NOMO-1 (cell line): ENCODE results near the gene IL17RB.

Source experiments
- DNase-seq, 2 experiments: peaks; one replicate each; lab custom pipeline; 2025; ENCODE audit not compliant: unreplicated experiment in 2 of 2; lab: John Stamatoyannopoulos, UW

The IL17RB gene

GRCh38 chr3:53826048-53826447 lies 20.3 kb upstream of the IL17RB start:
- no peak for DNase-seq

GRCh38 chr3:53828581-53828980 lies 17.8 kb upstream of the IL17RB start:
- no peak for DNase-seq

GRCh38 chr3:53829605-53830004 lies 16.8 kb upstream of the IL17RB start:
- DNase-seq, result no peak

DNA sequence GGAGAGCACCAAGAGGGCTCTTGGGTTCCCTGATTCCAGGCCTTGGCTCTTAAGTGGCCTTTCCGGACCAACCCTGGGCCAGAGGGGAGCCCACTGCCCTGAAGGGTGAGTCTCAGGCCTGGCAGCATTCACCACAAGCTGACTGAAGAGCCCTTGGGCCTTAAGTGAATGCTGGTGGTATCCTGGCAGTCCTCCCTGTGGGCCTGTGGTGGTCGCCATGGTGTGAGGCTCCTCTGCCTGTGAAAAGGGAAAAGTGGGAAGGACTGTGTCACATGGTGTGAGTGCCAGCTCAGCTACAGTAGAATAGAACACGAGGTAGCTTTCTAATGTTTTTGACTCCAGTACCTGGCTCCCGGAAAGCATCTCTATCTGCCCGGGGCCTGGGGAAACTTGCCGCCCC lies 15.4 kb upstream of the IL17RB start:
- DNase-seq, result no peak

DNA sequence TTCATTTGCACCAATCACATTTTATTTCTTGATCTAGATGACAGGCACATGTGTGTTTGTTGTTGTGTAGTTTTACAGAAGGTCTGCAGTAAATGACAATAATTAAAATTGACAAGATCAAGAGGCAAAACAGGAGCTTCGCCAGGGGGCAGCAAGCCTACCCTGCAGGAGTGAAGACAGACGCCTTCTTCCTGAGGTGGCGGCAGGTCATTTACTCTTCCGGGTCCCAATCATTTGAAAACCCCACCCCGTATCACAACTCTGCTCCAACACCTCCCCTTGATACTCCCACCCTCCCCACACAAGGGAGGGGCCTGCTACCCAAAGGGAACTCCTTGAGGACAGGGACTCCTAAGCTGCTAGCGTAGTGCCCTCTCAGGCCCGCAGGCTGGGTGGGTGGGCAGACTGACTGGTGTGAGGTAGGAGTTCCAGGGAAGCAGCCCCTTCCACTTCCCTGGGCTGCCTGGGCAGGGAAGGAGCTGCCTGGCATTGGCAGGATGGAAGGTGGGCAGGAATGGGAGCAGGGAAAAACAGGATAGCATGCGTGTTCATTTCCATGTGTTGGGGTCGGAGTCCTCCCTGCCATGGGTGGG lies 13.2 kb upstream of the IL17RB start:
- no peak for DNase-seq

DNA sequence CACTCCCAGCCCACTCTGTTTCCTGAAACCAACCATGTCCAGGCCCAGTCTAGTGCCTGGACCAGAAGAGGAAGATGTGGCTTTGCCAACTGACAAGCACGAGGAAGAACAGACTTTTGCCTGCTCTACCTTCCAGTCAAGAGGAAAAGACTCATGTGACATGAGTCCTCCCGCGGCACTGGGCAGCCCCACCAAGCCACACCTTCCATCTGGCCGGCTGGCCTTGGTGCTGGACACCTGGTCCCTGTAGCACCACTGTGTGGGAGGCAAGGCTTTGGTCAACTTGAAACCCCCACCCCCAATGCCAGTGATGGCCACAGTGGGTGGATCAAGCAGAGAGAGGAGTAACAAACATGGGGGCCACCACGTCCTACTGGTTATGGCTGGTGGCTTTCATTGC lies 12.7 kb upstream of the IL17RB start:
- DNase-seq, result no peak

DNA sequence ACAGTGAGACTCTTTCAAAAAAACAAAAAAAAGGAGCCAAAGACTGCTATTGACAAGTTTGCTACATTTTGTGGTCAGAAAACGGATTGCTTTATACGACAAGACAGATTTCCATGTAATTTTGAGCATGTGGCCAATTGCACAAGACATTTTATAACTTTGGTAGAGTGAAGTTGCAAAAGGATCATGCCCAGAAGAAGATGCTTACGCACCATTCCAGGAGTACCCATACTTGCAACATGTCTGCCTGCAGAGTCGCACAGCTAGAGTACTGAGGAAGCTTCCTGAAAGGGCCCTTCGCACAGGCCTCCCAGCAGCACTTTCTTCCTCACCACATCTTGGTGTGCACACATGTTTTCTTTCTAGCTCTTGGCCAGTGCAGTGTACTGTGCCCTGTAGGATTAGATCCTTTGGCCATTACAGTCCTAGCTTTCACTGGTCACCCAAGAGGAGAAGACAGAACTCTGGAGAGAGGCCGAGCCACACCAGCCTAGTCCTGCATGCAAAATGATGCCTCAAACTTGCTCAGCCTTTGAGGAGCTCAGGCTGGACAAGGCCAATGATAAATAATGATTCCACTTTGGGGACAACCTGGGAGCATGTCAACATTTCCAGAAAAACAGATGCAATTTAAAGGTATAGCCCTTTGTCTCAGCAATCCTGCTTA lies 11.8 kb upstream of the IL17RB start:
- peak; percentile 84 to 90 for DNase-seq

DNA sequence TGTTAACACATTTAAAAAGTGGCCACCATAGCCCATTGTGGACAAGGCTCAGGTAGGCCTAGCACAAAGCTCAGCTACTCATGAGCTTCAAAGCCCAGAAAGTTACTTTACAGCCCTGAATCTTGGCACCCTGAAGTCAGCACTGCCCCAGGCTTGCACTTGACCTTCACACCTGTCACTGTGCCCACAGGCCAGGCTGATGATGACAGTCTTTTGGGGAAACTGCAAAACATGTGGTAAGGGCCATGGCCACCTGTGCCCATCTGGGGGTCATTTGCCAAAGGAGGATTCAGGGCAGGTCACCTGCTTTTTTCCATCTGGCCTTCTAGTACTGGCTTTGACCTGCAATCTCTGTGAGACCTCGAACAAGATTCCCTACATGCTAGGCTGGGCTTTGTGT lies 11.1 kb upstream of the IL17RB start:
- no peak for DNase-seq

GRCh38 chr3:53836084-53836872 lies 10.1 kb upstream of the IL17RB start:
- no peak for DNase-seq

GRCh38 chr3:53837331-53837730 lies 9.0 kb upstream of the IL17RB start:
- no peak for DNase-seq

- DNase-seq, result no peak
Observed at GRCh38 chr3:53841296-53841695, 5.1 kb upstream of the IL17RB start.

GRCh38 chr3:53842436-53843194 lies 3.8 kb upstream of the IL17RB start:
- no peak for DNase-seq

- no peak for DNase-seq
Observed at GRCh38 chr3:53843195-53844177, 2.9 kb upstream of the IL17RB start.

GRCh38 chr3:53844262-53845102 lies 1.9 kb upstream of the IL17RB start:
- no peak for DNase-seq

DNA sequence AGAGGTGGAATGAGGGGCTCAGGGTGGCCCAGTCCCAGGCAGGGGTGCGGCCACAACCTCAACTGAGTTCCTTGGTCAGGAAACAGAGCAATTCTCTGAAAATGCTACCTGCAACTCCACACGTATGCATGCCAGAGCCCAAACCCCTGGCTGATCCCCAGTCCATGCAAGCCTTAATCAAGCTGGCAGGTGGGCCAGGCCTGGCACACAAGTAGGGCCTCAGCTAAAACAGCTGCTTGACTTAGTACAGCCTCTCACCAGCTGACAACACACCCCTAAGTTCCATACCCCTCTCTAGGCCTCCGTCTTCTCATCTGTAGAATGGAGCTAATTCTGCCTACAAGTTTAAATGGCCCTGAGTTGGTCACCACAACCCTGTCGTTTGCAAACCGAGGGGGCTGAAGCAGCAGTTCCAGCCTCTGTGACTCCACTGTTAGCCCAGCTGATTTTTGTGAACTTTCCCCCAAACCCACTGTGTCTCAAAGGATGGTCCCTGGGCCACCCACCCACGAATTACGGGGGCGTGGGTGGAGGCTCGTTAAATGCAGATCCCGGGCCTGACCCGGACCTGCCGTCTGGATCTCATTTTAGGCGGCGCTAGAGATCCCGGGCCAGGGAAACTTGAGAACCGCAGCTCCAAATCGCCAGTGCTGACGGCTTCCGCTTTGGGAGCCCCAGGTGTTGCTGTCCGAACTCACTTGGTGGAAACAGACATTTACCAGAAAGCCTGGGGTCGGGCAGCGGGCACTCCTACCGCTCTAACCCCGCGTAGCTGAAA lies 1.1 kb upstream of the IL17RB start:
- DNase-seq, result peak in 1 of 2 experiments; percentile 19

DNA sequence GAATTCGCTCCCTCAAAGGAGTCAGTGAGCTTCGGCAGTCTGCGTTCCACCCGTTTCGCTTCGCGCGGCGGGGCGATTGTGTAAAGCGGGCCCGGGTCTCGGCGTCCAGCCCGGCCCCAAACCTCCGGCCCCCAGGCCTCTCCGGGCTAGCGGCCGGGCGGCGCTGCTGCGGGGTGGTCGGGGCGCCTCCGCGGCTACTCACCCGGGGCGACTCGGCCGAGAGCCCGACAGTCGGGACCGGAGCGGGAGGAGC lies 561 bp upstream of the IL17RB start:
- no peak for DNase-seq

GRCh38 chr3:53846851-53847155 lies 435 bp downstream of the IL17RB start:
- no peak for DNase-seq

DNA sequence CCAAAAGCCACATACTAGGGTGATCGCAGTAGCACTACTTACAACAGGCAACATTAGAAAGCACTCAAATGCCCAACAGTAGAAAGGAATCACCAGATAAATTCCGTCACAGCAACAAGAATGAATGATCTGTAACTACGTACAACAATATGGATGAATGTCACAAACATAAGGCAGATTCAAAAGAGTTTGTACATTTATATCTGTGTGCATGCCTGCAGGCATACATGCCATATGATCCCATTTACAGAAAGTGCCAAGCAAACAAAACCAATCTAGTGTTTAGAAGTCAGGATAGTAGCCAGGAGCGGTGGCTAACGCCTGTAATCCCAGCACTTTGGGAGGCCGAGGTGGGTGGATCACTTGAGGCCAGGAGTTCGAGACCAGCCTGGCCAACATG lies 3.5 kb downstream of the IL17RB start:
- DNase-seq, result no peak

- DNase-seq, result no peak
Observed at GRCh38 chr3:53850895-53851294, 4.5 kb downstream of the IL17RB start.
